ENCODE data around the gene GCKR.

DNA sequence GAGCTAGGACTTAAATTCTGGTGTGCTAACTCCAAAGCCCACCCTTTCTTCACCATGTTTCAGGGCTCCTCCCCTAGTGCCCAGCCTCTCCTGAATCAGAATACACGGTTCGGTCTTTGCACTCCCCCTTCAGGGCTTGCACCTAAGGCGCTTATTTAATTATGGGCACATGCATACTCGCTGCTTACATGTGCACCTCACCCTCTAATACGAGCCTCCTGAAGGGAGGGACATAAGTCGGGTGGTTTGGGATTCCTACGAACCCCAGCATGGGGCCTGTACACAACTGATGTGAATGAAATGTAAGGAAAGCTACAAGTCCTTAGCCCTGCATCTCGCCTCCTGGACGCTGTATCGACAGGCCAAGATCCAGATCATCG lies 7.5 kb upstream of the GCKR start:
- TF ChIP-seq CTCF (conservative IDR thresholded peaks at IDR 0.05) (no peak), EZH2 (IDR thresholded peaks at IDR 0.05; ENCODE audit: low read depth) (no peak)
